GM23338 (cell line): Measurements from ENCODE around the gene DDI2. TPM values are rescaled to one million over a fixed set of nuclear protein-coding genes. Genes with fewer than 3 reads are reported as not detected.

ENCODE experiments used
- ATAC-seq: fragments of 200-7000 bp; cut with Tn5 transposase; 3 replicates; pipeline ENCODE4 v1.9.1; 2020
- DNase-seq: peaks from one replicate; pipeline ENCODE4 v3.0.0-alpha.2; 2015; ENCODE audit warnings: low spot score
- H2AFZ ChIP-seq: fragments of 200-600 bp; sonication (generic); 2 replicates; pipeline ENCODE4 v1.8.0; 2016; ENCODE audit warnings: antibody characterized with exemption, mild to moderate bottlenecking, moderate library complexity
- H3F3A ChIP-seq: fragments of 200-600 bp; sonication (generic); replicated peaks from 2 replicates; pipeline ENCODE4 v1.8.0; 2017; ENCODE audit warnings: antibody characterized with exemption, mixed run types, low read depth
- H3K27ac ChIP-seq: fragments of 200-600 bp; sonication (generic); 2 replicates; pipeline ENCODE4 v1.6.1; 2016; ENCODE audit warnings: low read depth
- H3K27me3 ChIP-seq: fragments of 200-600 bp; sonication (generic); 2 replicates; pipeline ENCODE4 v1.8.0; 2016; ENCODE audit warnings: mild to moderate bottlenecking, mixed run types, moderate library complexity; ENCODE audit not compliant: insufficient read depth
- H3K36me3 ChIP-seq: fragments of 200-600 bp; sonication (generic); 2 replicates; pipeline ENCODE4 v1.8.0; 2016; ENCODE audit warnings: mild to moderate bottlenecking; ENCODE audit not compliant: insufficient read depth
- H3K4me1 ChIP-seq: fragments of 200-600 bp; sonication (generic); 2 replicates; pipeline ENCODE4 v1.8.0; 2016; ENCODE audit warnings: mild to moderate bottlenecking, moderate library complexity; ENCODE audit not compliant: insufficient read depth
- H3K4me2 ChIP-seq: fragments of 200-600 bp; sonication (generic); 2 replicates; pipeline ENCODE4 v1.7.1; 2017; ENCODE audit warnings: mixed run types
- H3K4me3 ChIP-seq: fragments of 200-600 bp; sonication (generic); 2 replicates; pipeline ENCODE4 v1.6.1; 2016; ENCODE audit warnings: mixed run types
- H3K79me2 ChIP-seq: fragments of 200-600 bp; sonication (generic); replicated peaks from 2 replicates; pipeline ENCODE4 v1.8.0; 2017; ENCODE audit warnings: mild to moderate bottlenecking; ENCODE audit not compliant: insufficient read depth
- H3K9me2 ChIP-seq: fragments of 200-600 bp; sonication (generic); 2 replicates; pipeline ENCODE4 v1.8.0; 2017; ENCODE audit not compliant: insufficient read depth
- H4K20me1 ChIP-seq: fragments of 200-600 bp; sonication (generic); replicated peaks from 2 replicates; pipeline ENCODE4 v1.8.0; 2017; ENCODE audit warnings: mild to moderate bottlenecking; ENCODE audit not compliant: insufficient read depth
- H3K27ac Mint-ChIP-seq: 2 replicates; pipeline ENCODE4 v1.8.0; 2020; ENCODE audit warnings: inconsistent platforms, mild to moderate bottlenecking, moderate library complexity, mixed read lengths
- H3K27me3 Mint-ChIP-seq: 3 replicates; pipeline ENCODE4 v1.8.0; 2022; ENCODE audit warnings: low read depth, mild to moderate bottlenecking, moderate library complexity, mixed read lengths, inconsistent platforms; ENCODE audit not compliant: insufficient read depth, poor library complexity
- H3K36me3 Mint-ChIP-seq: 3 replicates; pipeline ENCODE4 v1.8.0; 2021; ENCODE audit warnings: low read depth, mild to moderate bottlenecking, inconsistent platforms, moderate library complexity, mixed read lengths
- H3K4me1 Mint-ChIP-seq: 3 replicates; pipeline ENCODE4 v1.8.0; 2020; ENCODE audit warnings: mild to moderate bottlenecking, inconsistent platforms, mixed read lengths
- H3K4me3 Mint-ChIP-seq: 3 replicates; pipeline ENCODE4 v1.8.0; 2021; ENCODE audit warnings: moderate library complexity, mild to moderate bottlenecking, inconsistent platforms, mixed read lengths
- H3K9me3 Mint-ChIP-seq: 3 replicates; pipeline ENCODE4 v1.8.0; 2020; ENCODE audit warnings: moderate library complexity, mild to moderate bottlenecking, inconsistent platforms, mixed read lengths
- CREB1 ChIP-seq: fragments of 250-450 bp; sonication (Bioruptor Pico); IDR thresholded peaks from 2 replicates; pipeline ENCODE4 v1.5.0; 2020; ENCODE audit warnings: low read depth, mild to moderate bottlenecking, moderate library complexity
- CTCF ChIP-seq, 2 experiments: fragments of 200-600 bp in 1 of 2; sonication (generic) in 1 of 2; conservative IDR thresholded peaks; 2 replicates each; pipeline versions ENCODE4 v1.5.1 to v1.6.1; 2016 to 2017; ENCODE audit warnings: antibody characterized with exemption in 2 of 2, low read depth in 2 of 2, mild to moderate bottlenecking in 2 of 2, moderate library complexity in 1 of 2
- ETS1 ChIP-seq: IDR thresholded peaks from 2 replicates; pipeline ENCODE4 v1.6.1; 2016; ENCODE audit warnings: antibody characterized with exemption
- EZH2 ChIP-seq: fragments of 200-600 bp; sonication (generic); IDR thresholded peaks from one replicate; pipeline ENCODE4 v1.8.0; 2017; ENCODE audit warnings: antibody characterized with exemption, mild to moderate bottlenecking, low read depth; ENCODE audit not compliant: unreplicated experiment
- EZH2phosphoT487 ChIP-seq: fragments of 200-600 bp; sonication (generic); IDR thresholded peaks from one replicate; pipeline ENCODE4 v1.8.1; 2018; ENCODE audit warnings: antibody characterized with exemption; ENCODE audit not compliant: unreplicated experiment
- JUNB ChIP-seq: IDR thresholded peaks from one replicate; pipeline ENCODE4 v1.6.1; 2016; ENCODE audit warnings: antibody characterized with exemption; ENCODE audit not compliant: unreplicated experiment
- NANOG ChIP-seq: IDR thresholded peaks from 2 replicates; pipeline ENCODE4 v1.6.1; 2016; ENCODE audit warnings: antibody characterized with exemption, borderline replicate concordance
- POLR2AphosphoS5 ChIP-seq: IDR thresholded peaks from 2 replicates; pipeline ENCODE4 v1.6.1; 2016; ENCODE audit warnings: antibody characterized with exemption, low read depth
- REST ChIP-seq: IDR thresholded peaks from one replicate; pipeline ENCODE4 v1.6.1; 2018; ENCODE audit warnings: antibody characterized with exemption; ENCODE audit not compliant: unreplicated experiment
- STAT1 ChIP-seq: IDR thresholded peaks from one replicate; pipeline ENCODE4 v1.6.1; 2016; ENCODE audit warnings: antibody characterized with exemption; ENCODE audit not compliant: unreplicated experiment
- ZNF114 ChIP-seq: fragments of 250-450 bp; sonication (Bioruptor Pico); IDR thresholded peaks from 2 replicates; pipeline ENCODE4 v1.5.0; 2020; ENCODE audit warnings: mild to moderate bottlenecking, moderate library complexity
- ZNF331 ChIP-seq: fragments of 250-450 bp; sonication (Bioruptor Pico); IDR thresholded peaks from 2 replicates; pipeline ENCODE4 v1.5.0; 2020; ENCODE audit warnings: low read depth, mild to moderate bottlenecking, moderate library complexity
- polyA plus RNA-seq: library from polyadenylated mRNA; unstranded; fragments of >200 nt; fragmentation: Nextera tagmentation; extraction: Ambion mirVana; gene quantifications from 2 replicates; pipeline ENCODE4 v1.2.1, GENCODE V29; 2016
- total RNA-seq: library from RNA; depleted of rRNA; stranded (reverse); fragments of >200 nt; shearing (Covaris generic); gene quantifications from 2 replicates; pipeline ENCODE4 v1.2.3, GENCODE V29; 2014

DDI2 gene
- total and polyA plus RNA-seq, 2 experiments from 2014 or later: 8.0 to 43.3 TPM

GRCh38 chr1:15609631-15610030, 7.6 kb upstream of the DDI2 start:
- Mint-ChIP-seq H3K4me1 (no peaks in the 10 kb centered on the region), H3K27ac (no peak overlapping the region), H3K9me3 (no peaks in the 10 kb centered on the region), H3K27me3 (peaks cover 7% of the 10 kb centered on the region), H3K4me3 (no peak overlapping the region), H3K36me3 (no peaks in the 10 kb centered on the region)
- Histone ChIP-seq H4K20me1 (no peaks in the 10 kb centered on the region), H3K4me3 (no peak overlapping the region), H3K27ac (no peak overlapping the region), H3K9me2 (no peaks in the 10 kb centered on the region), H3K4me2 (no peak overlapping the region), H3K27me3 (peaks cover 3% of the 10 kb centered on the region; the same call in 1 of the 2 replicates), H3K4me1 (no peaks in the 10 kb centered on the region), H3K36me3 (no peaks in the 10 kb centered on the region), H2AFZ (no peak overlapping the region), H3F3A (no peaks in the 10 kb centered on the region), H3K79me2 (no peaks in the 10 kb centered on the region)
- no peak for ATAC-seq
- TF ChIP-seq ZNF114: no peak
- no peak for TF ChIP-seq JUNB
- no peak for TF ChIP-seq POLR2AphosphoS5
- no peak for TF ChIP-seq EZH2
- no peak for TF ChIP-seq CTCF (conservative IDR thresholded peaks at IDR 0.05; ENCODE audit: low read depth in 2 of 2)
- no peak for TF ChIP-seq ETS1
- no peak for TF ChIP-seq ZNF331 (CRISPR knock-in tag)
- TF ChIP-seq EZH2phosphoT487: no peak
- no peak for TF ChIP-seq NANOG
- no peak for TF ChIP-seq REST
- no peak for DNase-seq

GRCh38 chr1:15610167-15610566, 7.1 kb upstream of the DDI2 start:
- no peaks in the 10 kb centered on the region for H3F3A ChIP-seq
- H3K27me3 ChIP-seq: no peaks in the 10 kb centered on the region
- H3K4me3 Mint-ChIP-seq: no peak overlapping the region
- ATAC-seq (no peak), DNase-seq (no peak)
- H3K4me3 ChIP-seq: no peak overlapping the region
- no peak overlapping the region for H2AFZ ChIP-seq
- H3K36me3 ChIP-seq: no peaks in the 10 kb centered on the region
- H3K27me3 Mint-ChIP-seq: peaks cover 9% of the 10 kb centered on the region
- H3K27ac Mint-ChIP-seq: no peak overlapping the region
- no peaks in the 10 kb centered on the region for H3K79me2 ChIP-seq
- no peak overlapping the region for H3K4me2 ChIP-seq
- no peaks in the 10 kb centered on the region for H3K36me3 Mint-ChIP-seq
- no peaks in the 10 kb centered on the region for H3K4me1 Mint-ChIP-seq
- no peak overlapping the region for H3K27ac ChIP-seq
- H4K20me1 ChIP-seq: no peaks in the 10 kb centered on the region
- H3K9me3 Mint-ChIP-seq: no peaks in the 10 kb centered on the region
- no peaks in the 10 kb centered on the region for H3K4me1 ChIP-seq
- H3K9me2 ChIP-seq: no peaks in the 10 kb centered on the region
- TF ChIP-seq EZH2 (no peak), ZNF331 (CRISPR knock-in tag) (no peak), ETS1 (no peak), CREB1 (CRISPR knock-in tag) (no peak), NANOG (no peak), REST (no peak), ZNF114 (no peak), STAT1 (no peak), POLR2AphosphoS5 (no peak)
